Activated naive CD4-positive, alpha-beta T cell treated with anti-CD3 and anti-CD28 coated beads, Interleukin-2, amount 10 ng/mL, durations not matched to agents 7 days and 5 days (primary cell): ENCODE measurements around the gene TLE3.
"Not testable (repeated sequence)": the region's sequence is repeated elsewhere in the genome, so short reads cannot be mapped to it uniquely, and the experiment has no call there.

Experiments
- CTCF ChIA-PET: fragments of 350-600 bp; sonication (Branson Sonifier 250); formaldehyde crosslinking; loops from one replicate; lab custom pipeline; 2021; ENCODE audit warnings: antibody characterized with exemption; lab: Charles Lee
- DNase-seq: peaks from one replicate; pipeline ENCODE4 v3.0.0-alpha.2; 2020
- H3K27ac Mint-ChIP-seq: one replicate; pipeline ENCODE4 v1.8.0; 2021; ENCODE audit warnings: mild to moderate bottlenecking, moderate library complexity, mixed read lengths
- H3K27me3 Mint-ChIP-seq: one replicate; pipeline ENCODE4 v1.8.0; 2021; ENCODE audit warnings: mild to moderate bottlenecking, mixed read lengths
- H3K36me3 Mint-ChIP-seq: one replicate; pipeline ENCODE4 v1.8.0; 2021; ENCODE audit warnings: mixed read lengths
- H3K4me1 Mint-ChIP-seq: one replicate; pipeline ENCODE4 v1.8.0; 2021; ENCODE audit warnings: mixed read lengths
- H3K4me3 Mint-ChIP-seq: one replicate; pipeline ENCODE4 v1.8.0; 2021; ENCODE audit warnings: mild to moderate bottlenecking, moderate library complexity, mixed read lengths
- H3K9me3 Mint-ChIP-seq: one replicate; pipeline ENCODE4 v1.8.0; 2021; ENCODE audit warnings: mixed read lengths

TLE3 gene

GRCh38 chr15:70116317-70116716, 18.6 kb upstream of the TLE3 start:
- no peak for DNase-seq
- Mint-ChIP-seq H3K27ac (no peak overlapping the region), H3K4me3 (no peak overlapping the region), H3K9me3 (no peaks in the 10 kb centered on the region), H3K36me3 (no peaks in the 10 kb centered on the region), H3K27me3 (peaks cover 57% of the 10 kb centered on the region), H3K4me1 (peaks cover 4% of the 10 kb centered on the region)
- CTCF ChIA-PET: no interaction called here

DNA sequence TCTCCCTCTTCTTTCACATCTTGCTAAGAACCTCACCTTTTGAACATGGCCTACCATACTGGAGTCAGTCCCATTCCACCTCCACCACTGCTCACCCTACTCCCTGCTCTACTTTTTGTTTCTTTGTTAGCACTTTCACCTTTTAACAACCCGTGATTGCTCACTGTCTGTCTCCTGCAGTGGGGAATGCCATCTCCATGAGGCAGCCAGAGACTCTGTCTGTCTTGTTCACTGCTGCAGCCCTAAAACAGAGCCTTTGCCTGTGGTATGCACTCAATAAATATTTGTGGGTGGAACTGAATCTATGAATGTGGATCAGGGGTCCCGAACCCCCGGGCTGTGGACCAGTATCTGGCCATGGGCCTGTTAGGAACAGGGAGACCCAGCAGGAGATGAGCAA, 16.5 kb upstream of the TLE3 start:
- Mint-ChIP-seq H3K4me1 (peaks cover 4% of the 10 kb centered on the region), H3K9me3 (no peaks in the 10 kb centered on the region), H3K27me3 (peaks cover 61% of the 10 kb centered on the region), H3K4me3 (no peak overlapping the region), H3K36me3 (no peaks in the 10 kb centered on the region), H3K27ac (no peak overlapping the region)
- CTCF ChIA-PET: no interaction called here
- DNase-seq: no peak

GRCh38 chr15:70113304-70113700, 15.6 kb upstream of the TLE3 start:
- peaks cover 61% of the 10 kb centered on the region for H3K27me3 Mint-ChIP-seq
- no peak overlapping the region for H3K27ac Mint-ChIP-seq
- H3K36me3 Mint-ChIP-seq: no peaks in the 10 kb centered on the region
- peaks cover 4% of the 10 kb centered on the region for H3K4me1 Mint-ChIP-seq
- DNase-seq: no peak
- no peaks in the 10 kb centered on the region for H3K9me3 Mint-ChIP-seq
- CTCF ChIA-PET: no interaction called here
- H3K4me3 Mint-ChIP-seq: no peak overlapping the region

- H3K9me3 Mint-ChIP-seq, H3K4me1 Mint-ChIP-seq, CTCF ChIA-PET, H3K36me3 Mint-ChIP-seq, H3K4me3 Mint-ChIP-seq, DNase-seq, H3K27ac Mint-ChIP-seq: not testable (repeated sequence)
- H3K27me3 Mint-ChIP-seq: peaks cover 65% of the 10 kb centered on the region
Observed at GRCh38 chr15:70112572-70113303, 15.0 kb upstream of the TLE3 start.

DNA sequence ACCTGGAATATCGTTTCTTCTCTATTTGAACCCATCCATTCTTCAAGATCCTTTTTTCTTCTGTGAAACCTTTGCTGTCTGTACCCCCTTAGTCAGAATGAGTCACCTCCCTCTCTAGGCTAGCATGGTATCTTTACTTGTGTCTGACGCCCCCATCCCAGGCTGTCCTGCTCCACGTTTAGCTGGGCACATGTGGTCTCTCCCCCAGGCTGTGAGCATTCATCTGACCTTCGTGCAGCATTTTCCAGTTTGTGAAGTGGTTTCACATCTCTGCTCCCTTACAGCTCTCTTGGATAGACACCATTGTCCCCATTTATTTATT, 14.3 kb upstream of the TLE3 start:
- H3K9me3 Mint-ChIP-seq: no peaks in the 10 kb centered on the region
- H3K36me3 Mint-ChIP-seq: no peaks in the 10 kb centered on the region
- DNase-seq: no peak
- no peak overlapping the region for H3K27ac Mint-ChIP-seq
- CTCF ChIA-PET: no interaction called here
- peaks cover 4% of the 10 kb centered on the region for H3K4me1 Mint-ChIP-seq
- peaks cover 72% of the 10 kb centered on the region for H3K27me3 Mint-ChIP-seq
- no peak overlapping the region for H3K4me3 Mint-ChIP-seq

- DNase-seq: no peak
- no peak overlapping the region for H3K4me3 Mint-ChIP-seq
- no peaks in the 10 kb centered on the region for H3K36me3 Mint-ChIP-seq
- peaks cover 72% of the 10 kb centered on the region for H3K27me3 Mint-ChIP-seq
- peaks cover 4% of the 10 kb centered on the region for H3K4me1 Mint-ChIP-seq
- H3K9me3 Mint-ChIP-seq: no peaks in the 10 kb centered on the region
- CTCF ChIA-PET: no interaction called here
- H3K27ac Mint-ChIP-seq: no peak overlapping the region
Observed at GRCh38 chr15:70111203-70112073, 13.7 kb upstream of the TLE3 start.

DNA sequence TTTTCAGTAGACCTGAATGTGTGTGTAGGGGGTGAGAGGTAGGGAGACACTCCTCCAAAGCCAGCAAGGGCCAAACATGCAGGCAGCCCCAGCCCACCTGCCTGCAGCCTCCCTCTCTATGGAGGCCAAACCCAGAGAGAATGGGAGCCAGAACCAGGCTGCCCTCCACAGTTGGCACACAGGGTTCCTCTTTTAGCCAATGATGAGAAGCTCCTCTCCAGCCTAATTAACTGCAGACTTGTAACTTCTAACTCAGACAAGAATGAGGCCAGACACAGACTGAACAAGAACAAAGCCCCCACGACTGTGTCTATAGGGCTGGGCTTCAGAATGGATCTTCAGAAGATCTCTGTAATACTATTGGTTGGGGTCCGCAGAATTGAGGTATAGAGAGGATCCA, 12.3 kb upstream of the TLE3 start:
- Mint-ChIP-seq H3K4me3 (no peak overlapping the region), H3K9me3 (no peaks in the 10 kb centered on the region), H3K36me3 (no peaks in the 10 kb centered on the region), H3K27ac (no peak overlapping the region), H3K27me3 (peaks cover 72% of the 10 kb centered on the region), H3K4me1 (peaks cover 4% of the 10 kb centered on the region)
- no peak for DNase-seq
- CTCF ChIA-PET: interaction anchor here (1.0 kb wide), 1 partner anchor 357 kb away, joined by 4 read pairs; no protein-coding TSS in a partner anchor

GRCh38 chr15:70109531-70109930, 11.8 kb upstream of the TLE3 start:
- DNase-seq: no peak
- no peak overlapping the region for H3K27ac Mint-ChIP-seq
- CTCF ChIA-PET: no interaction called here
- H3K4me1 Mint-ChIP-seq: peaks cover 4% of the 10 kb centered on the region
- H3K9me3 Mint-ChIP-seq: no peaks in the 10 kb centered on the region
- peaks cover 72% of the 10 kb centered on the region for H3K27me3 Mint-ChIP-seq
- H3K36me3 Mint-ChIP-seq: no peaks in the 10 kb centered on the region
- H3K4me3 Mint-ChIP-seq: no peak overlapping the region

DNA sequence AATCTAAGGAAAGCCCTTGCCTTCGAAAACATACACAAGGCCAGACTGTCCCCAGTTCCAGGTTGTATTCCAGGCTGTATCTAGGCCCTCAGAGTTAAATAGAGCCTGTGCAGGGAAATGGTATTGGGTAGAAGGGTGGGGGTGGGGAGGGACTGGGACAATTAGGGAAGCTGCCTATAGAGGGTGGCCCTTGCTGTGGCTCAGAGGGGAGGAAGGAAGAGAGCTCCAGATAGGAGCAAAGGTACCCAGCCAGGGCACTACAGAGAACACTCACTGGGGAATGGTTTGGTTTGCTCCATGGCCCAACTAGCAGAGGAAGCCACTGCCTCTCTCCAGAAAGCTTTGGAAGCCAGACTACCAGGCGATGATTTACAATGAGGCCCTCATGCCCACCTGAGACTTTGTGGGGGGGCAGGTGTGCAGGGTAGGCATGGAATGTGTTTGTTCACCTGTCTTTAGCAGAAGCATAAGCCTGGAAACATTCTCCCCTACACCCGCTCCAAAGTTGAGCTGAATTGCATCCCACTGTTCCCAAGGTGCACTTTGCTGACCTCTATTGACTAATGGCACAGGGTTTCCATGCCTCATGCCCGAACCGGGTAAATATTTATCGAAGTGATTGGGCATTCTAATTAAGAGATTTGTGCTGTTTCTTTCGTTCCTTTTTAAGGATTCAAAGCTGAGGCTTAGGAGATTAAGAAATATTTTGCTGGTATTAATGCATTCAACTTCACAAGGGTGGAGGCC, 6.3 kb upstream of the TLE3 start:
- Mint-ChIP-seq H3K4me3 (no peak overlapping the region), H3K9me3 (no peaks in the 10 kb centered on the region), H3K27me3 (peaks cover 82% of the 10 kb centered on the region), H3K4me1 (peaks cover 47% of the 10 kb centered on the region), H3K27ac (no peak overlapping the region), H3K36me3 (peaks cover 4% of the 10 kb centered on the region)
- CTCF ChIA-PET: no interaction called here
- DNase-seq: no peak

- CTCF ChIA-PET: interaction anchor here (0.8 to 1.0 kb wide), 4 partner anchors 12 to 378 kb away, joined by 3 read pairs; no protein-coding TSS in a partner anchor
Observed at GRCh38 chr15:70102827-70103226, 5.1 kb upstream of the TLE3 start.

DNA sequence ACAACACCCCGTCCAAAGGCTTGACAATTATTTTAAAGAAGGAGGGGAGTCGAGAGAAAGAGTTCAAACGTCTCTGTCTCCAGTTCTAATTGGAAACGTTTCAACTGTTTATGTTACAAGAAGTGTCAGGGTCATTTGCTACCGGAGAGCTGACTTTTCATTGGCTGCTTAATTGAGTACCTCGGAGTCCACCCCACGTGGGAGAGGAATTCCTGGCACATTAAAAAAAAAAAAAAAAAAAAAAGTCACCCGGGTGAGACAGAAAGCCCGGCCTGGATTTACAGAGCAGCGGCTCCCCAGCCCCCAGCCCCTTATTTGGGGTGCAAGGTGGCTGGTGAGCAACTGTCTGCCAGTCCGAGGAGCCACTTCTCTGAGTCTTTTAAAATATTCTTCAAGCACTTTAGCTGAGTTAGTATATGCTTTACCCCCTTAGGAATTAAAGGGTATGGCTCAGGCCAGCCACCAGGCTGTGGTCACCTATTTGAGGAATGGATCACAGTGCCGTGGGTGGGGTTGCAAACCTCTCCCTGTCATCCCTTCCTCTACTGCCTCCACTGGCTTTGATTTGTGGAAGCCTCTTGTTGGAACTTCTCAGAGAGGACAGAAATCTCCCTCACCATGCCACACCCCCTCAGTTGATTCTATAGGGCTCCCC, 3.9 kb upstream of the TLE3 start:
- Mint-ChIP-seq H3K4me3 (no peak overlapping the region), H3K4me1 (peaks cover 53% of the 10 kb centered on the region), H3K27me3 (peaks cover 67% of the 10 kb centered on the region), H3K9me3 (no peaks in the 10 kb centered on the region), H3K27ac (no peak overlapping the region), H3K36me3 (peaks cover 5% of the 10 kb centered on the region)
- CTCF ChIA-PET: interaction anchor here (0.9 to 1.2 kb wide), 3 partner anchors 29 to 387 kb away, joined by 3 to 4 read pairs (median 4); no protein-coding TSS in a partner anchor
- no peak for DNase-seq

More at GRCh38 chr15:70102827-70103226, 5.1 kb upstream of the TLE3 start:
- Mint-ChIP-seq H3K27me3 (peaks cover 79% of the 10 kb centered on the region), H3K36me3 (peaks cover 4% of the 10 kb centered on the region), H3K4me3 (no peak overlapping the region), H3K4me1 (peaks cover 53% of the 10 kb centered on the region), H3K27ac (no peak overlapping the region), H3K9me3 (no peaks in the 10 kb centered on the region)
- DNase-seq: no peak

DNA sequence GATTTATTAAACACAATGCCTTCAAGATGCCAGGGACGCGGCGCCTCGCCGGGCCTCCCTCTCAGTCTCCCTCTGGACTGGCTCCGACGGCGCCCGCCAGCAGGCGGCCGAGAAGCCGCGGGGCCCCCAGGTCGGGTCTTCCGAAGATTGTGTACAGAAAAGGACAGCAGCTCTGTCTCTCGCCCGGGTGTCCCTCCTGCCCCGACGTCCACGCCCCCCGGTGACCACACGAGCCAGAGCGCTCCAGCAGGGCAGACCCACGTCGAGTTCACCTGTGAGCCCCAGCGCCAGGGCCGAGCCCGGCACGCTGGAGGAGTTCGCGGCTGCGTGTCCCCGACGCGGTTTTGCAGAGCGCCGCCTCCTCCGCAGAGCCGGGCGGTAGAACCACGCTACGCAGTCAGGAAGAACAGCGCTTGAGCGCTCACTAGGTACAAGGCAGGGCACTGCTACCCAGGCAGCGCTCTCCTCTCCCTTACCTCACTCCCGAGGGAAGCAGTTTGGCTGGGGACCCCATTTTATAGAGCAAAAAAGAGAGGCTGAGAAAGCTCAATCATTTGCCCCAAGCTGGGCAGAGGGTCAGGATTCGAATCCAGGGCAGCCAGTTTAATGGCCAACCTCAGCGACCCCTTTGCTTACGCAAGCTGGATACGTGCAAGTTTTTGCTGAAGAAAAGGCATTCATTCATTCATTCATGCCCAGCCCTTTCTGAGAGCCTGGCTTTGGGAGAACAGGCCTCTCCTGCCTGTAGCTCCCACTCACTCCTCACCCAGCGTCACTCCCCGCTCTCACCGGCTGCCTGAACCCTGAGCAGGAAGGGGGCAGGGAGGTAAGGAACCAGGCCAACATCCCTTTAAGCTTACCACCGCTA, 3.0 kb upstream of the TLE3 start:
- DNase-seq: peak; percentile 76
- peaks cover 7% of the 10 kb centered on the region for H3K36me3 Mint-ChIP-seq
- peak overlapping the region; percentile 96 for H3K4me3 Mint-ChIP-seq
- CTCF ChIA-PET: interaction anchor here (0.9 to 1.2 kb wide), 3 partner anchors 28 to 388 kb away, joined by 3 to 4 read pairs (median 4); no protein-coding TSS in a partner anchor
- peak overlapping the region; percentile 64 for H3K27ac Mint-ChIP-seq
- peaks cover 53% of the 10 kb centered on the region for H3K4me1 Mint-ChIP-seq
- H3K9me3 Mint-ChIP-seq: no peaks in the 10 kb centered on the region
- peaks cover 58% of the 10 kb centered on the region for H3K27me3 Mint-ChIP-seq

- peaks cover 55% of the 10 kb centered on the region for H3K27me3 Mint-ChIP-seq
- H3K27ac Mint-ChIP-seq: peak overlapping the region; percentile 99
- CTCF ChIA-PET: interaction anchor here (1.1 to 1.5 kb wide), 3 partner anchors 77 to 388 kb away, joined by 3 to 5 read pairs (median 4); no protein-coding TSS in a partner anchor
- DNase-seq: peak; percentile 47
- peak overlapping the region; percentile 96 for H3K4me3 Mint-ChIP-seq
- H3K4me1 Mint-ChIP-seq: peaks cover 57% of the 10 kb centered on the region
- peaks cover 11% of the 10 kb centered on the region for H3K36me3 Mint-ChIP-seq
- no peaks in the 10 kb centered on the region for H3K9me3 Mint-ChIP-seq
Observed at GRCh38 chr15:70099967-70100473, 2.3 kb upstream of the TLE3 start.
